Stromal cell of bone marrow (primary cell): ENCODE measurements around the gene PPP1R3E.
A peak's percentile ranks its signal among the peaks of the same experiment; 100 is the strongest.
"Not testable (repeated sequence)": the region's sequence is repeated elsewhere in the genome, so short reads cannot be mapped to it uniquely, and the experiment has no call there.

Experiments
- DNase-seq: peaks from one replicate; pipeline ENCODE4 v3.0.0-alpha.2; 2012; ENCODE audit warnings: low read depth

The PPP1R3E gene, protein sequence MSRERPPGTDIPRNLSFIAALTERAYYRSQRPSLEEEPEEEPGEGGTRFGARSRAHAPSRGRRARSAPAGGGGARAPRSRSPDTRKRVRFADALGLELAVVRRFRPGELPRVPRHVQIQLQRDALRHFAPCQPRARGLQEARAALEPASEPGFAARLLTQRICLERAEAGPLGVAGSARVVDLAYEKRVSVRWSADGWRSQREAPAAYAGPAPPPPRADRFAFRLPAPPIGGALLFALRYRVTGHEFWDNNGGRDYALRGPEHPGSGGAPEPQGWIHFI

DNA sequence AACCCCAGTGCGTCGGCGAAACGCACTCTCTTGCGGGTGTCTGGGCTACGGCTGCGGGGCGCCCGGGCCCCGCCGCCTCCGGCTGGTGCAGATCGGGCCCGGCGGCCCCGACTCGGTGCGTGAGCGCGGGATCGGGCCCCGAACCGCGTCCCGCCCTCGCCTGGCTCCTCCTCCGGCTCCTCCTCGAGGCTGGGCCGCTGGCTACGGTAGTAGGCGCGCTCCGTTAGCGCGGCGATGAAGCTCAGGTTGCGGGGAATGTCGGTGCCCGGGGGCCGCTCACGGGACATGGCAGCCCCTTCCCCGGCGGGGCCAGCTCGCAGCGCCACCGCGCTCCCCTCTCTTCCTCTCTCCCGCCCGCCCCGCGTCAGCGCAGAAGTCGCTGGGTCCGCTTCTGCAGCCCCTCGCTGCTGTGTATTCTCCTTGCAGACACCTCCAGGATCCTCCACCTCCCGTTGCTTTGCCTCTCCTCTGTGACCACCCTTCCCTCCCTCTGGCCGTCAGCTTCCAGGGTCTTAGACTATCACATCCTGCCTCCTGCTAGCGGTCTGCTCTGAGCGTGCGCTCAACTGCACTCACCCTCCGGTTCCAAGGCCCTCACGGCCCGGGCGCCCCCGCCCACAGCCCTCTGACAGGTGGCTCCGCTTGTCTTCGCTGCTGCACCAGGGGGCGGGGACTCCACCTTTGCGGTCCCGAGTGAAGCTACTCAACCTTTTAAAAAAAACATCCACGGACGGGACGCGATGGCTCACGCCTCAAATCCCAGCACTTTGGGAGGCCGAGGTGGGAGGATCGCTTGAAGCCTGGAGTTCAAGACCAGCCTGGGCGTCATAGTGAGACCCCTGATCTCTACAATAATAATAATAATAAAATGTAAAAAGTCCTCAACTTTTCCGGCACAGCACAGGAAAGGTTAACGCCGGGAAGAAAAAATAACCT, at the start of gene PPP1R3E:
TSS of gene PPP1R3E (minus strand) at position 570 of the 936 bp plus-strand sequence. CDS start at position 287, 283 bp downstream.
- peak; percentile 46 for DNase-seq

DNA sequence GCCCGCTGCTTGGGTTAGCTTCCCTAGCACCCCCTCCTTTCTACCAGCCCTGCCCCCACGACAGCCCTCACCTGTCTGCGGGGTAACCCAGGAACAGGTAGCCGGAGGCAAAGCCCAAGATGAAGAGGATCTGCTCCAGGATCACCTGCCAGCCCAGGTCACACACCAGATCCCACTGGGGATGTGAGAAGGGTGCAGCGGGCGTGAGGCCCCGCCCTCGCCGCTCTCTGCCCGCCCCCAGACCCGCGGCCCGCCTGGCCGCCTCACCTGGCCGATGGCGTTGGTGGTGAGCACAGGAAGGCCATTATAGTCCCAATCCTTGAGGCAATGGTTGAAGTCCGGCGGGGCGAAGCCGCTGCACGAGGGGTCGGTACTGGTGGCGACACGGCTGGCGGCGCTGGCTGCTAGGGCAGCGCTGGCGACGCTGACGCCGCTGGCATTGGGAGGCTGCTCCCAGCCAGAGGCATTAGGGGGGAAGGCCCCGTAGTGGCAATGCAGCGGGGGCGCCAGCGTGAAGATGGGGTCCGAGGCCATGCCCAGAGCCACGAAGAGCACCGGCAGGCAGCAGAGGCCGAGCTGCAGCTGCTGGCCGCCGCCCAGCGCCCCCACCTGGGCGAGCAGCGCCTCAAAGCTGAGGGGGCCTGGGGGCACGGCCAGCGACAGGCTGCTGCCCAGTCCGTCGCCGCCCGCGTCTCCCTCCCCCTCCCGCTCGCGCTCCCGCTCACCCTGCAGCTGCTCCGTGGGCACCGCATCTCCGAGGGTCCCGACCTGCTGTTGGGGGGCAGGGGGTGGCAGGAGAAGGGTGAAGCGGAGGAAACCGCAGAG, 49.2 kb upstream of the PPP1R3E start:
- DNase-seq: no peak

- no peak for DNase-seq
These were observed 46.6 kb upstream of the PPP1R3E start for GRCh38 chr14:23349156-23349845.

- DNase-seq: no peak
These were observed 45.6 kb upstream of the PPP1R3E start for GRCh38 chr14:23348297-23348655.

- no peak for DNase-seq
These were observed 45.0 kb upstream of the PPP1R3E start for GRCh38 chr14:23347406-23348296.

- no peak for DNase-seq
These were observed 44.2 kb upstream of the PPP1R3E start for GRCh38 chr14:23346693-23347405.

- DNase-seq: no peak
These were observed 43.5 kb upstream of the PPP1R3E start for GRCh38 chr14:23345987-23346692.

GRCh38 chr14:23344481-23344880, 41.8 kb upstream of the PPP1R3E start:
- DNase-seq: no peak

DNA sequence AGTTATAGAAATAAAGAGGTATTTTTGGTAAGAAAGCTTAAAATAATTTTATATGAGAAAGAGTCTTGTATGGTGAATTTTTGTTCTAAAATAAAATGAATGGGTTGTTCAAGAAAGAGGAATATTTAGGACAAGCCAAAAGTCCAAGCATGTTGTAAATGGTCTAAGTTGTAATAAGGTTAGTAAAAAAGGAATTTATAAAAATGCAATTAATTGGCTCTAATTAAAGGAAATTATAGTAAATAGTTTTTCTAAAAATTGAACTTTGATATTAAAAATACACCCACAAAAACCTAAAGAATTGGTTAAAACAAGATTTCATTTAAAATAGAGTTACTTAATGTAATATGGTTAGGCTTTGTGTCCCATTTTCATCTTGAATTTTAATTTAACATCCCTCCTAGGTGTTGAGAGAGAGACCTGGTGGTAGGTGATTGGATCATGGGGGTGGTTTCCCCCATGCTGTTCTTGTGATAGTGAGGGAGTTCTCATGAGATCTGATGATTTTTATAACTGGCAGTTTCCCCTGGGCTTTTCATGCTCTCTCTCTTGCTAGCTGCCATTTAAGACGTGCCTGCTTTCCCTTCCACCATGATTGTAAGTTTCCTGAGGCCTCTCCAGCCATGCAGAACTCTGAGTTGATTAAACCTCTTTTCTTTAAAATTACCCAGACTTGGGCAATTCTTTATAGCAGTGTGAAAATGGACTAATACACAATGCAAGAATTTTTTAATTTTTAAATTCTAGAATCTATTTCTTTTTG, 37.0 kb upstream of the PPP1R3E start:
- DNase-seq: no peak

GRCh38 chr14:23335623-23336022, 33.0 kb upstream of the PPP1R3E start:
- no peak for DNase-seq

- DNase-seq: peak; percentile 64
These were observed 25.5 kb upstream of the PPP1R3E start for GRCh38 chr14:23327947-23328744.

DNA sequence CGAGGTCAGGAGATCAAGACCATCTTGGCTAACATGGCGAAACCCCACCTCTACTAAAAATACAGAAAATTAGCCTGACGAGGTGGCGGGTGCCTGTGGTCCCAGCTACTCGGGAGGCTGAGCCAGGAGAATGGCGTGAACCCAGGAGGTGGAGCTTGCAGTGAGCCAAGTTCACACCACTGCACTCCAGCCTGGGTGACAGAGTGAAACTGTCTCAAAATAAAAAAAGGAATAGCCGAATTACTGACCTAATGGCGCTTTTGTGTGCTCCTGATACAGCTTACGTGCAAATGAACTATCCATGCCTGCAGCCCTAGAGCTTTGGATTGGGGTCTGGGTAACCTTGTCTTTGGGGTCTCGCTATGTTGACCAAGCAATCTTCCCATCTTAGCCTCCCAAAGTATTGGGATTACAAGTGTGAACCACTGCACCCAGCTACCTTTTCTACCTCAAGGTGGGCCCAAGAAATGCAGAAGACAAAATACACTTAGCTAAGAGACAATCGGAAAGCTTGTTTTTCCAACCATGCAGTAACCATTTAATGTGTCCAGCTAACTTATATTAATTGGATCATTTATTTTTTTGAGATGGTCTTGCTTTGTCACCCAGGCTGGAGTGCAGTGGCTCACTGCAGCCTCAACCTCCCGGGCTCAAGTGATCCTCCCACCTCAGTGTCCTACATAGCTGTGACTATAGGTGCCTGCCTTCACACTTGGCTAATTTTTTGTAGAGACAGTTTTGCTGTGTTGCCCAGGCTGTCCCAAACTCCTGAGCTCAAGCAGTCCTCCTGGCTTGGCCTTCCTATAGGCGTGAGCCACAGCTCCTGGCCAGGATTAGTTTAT, 24.1 kb upstream of the PPP1R3E start:
- DNase-seq: no peak

GRCh38 chr14:23325746-23326145, 23.1 kb upstream of the PPP1R3E start:
- not testable (repeated sequence) for DNase-seq

DNA sequence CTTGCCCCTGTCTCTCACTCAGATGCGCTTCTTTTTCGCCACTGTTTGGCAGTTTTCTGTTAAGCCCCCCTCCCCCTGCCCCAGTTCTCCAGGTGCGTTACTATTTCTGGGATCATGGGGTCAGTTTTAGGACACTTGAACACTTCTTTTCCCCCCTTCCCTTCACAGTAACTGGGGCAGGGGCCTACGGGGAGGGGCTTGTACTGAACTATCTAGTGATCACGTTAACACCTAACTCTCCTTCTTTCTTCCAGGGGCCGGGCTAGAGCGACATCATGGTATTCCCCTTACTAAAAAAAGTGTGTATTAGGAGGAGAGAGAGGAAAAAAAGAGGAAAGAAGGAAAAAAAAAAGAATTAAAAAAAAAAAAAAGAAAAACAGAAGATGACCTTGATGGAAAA, 22.3 kb upstream of the PPP1R3E start:
- no peak for DNase-seq

- DNase-seq: no peak
These were observed 21.8 kb upstream of the PPP1R3E start for GRCh38 chr14:23324455-23324846.

- no peak for DNase-seq
These were observed 21.3 kb upstream of the PPP1R3E start for GRCh38 chr14:23323838-23324454.
